Mesenteric fat pad (tissue), 1 donor: ENCODE data around the gene CNOT2. TPM values are rescaled to one million over a fixed set of nuclear protein-coding genes. Genes with fewer than 3 reads are reported as not detected.
A peak's percentile ranks its signal among the peaks of the same experiment; 100 is the strongest.

ENCODE experiments used
- DNase-seq: peaks from one replicate; pipeline ENCODE4 v3.0.0-alpha.2; 2020; ENCODE audit warnings: low spot score
- long read RNA-seq: library from polyadenylated mRNA; unstranded; transcript quantifications from one replicate; pipeline ENCODE4 v2.0.0, GENCODE V29; 2020
- total RNA-seq: library from RNA; stranded (reverse); fragmentation: NEBNext Ultra II Directional; extraction: Animal tissue kit (Norgen Biotek cat#: 25700); gene quantifications from one replicate; pipeline ENCODE4 v1.2.1, GENCODE V29; 2021
- donor health status: DM: yes; HTN: yes; CAD: no.

CNOT2 gene
- total RNA-seq: 65.9 TPM
- long read RNA-seq, transcript CNOT2-201 (16 exons, 3,282 nt): major isoform, 239 of 350 reads
- long read RNA-seq, partial matches to known transcripts: 25 of 350 reads
- long read RNA-seq, other reads (novel, unspliced or antisense): 82 of 350 reads

GRCh38 chr12:70242695-70243509, at the start of gene CNOT2:
TSS of gene CNOT2 (plus strand) at chr12:70243433. CDS start at chr12:70278227, 34,794 bp downstream.
- peak; percentile 96 for DNase-seq

- DNase-seq: no peak
Observed at GRCh38 chr12:70194076-70194475, 49.2 kb upstream of the CNOT2 start.

- no peak for DNase-seq
Observed at GRCh38 chr12:70196811-70197281, 46.4 kb upstream of the CNOT2 start.

GRCh38 chr12:70197345-70197744, 45.9 kb upstream of the CNOT2 start:
- no peak for DNase-seq

- DNase-seq: no peak
Observed at GRCh38 chr12:70213707-70214106, 29.5 kb upstream of the CNOT2 start.

GRCh38 chr12:70214972-70215617, 28.1 kb upstream of the CNOT2 start:
- DNase-seq: no peak

GRCh38 chr12:70217416-70217815, 25.8 kb upstream of the CNOT2 start:
- DNase-seq: no peak

GRCh38 chr12:70221626-70222025, 21.6 kb upstream of the CNOT2 start:
- DNase-seq: no peak

- DNase-seq: no peak
Observed at GRCh38 chr12:70227911-70228310, 15.3 kb upstream of the CNOT2 start.

GRCh38 chr12:70230934-70231606, 12.2 kb upstream of the CNOT2 start:
- no peak for DNase-seq

GRCh38 chr12:70236990-70237389, 6.2 kb upstream of the CNOT2 start:
- DNase-seq: no peak

GRCh38 chr12:70240673-70241072, 2.6 kb upstream of the CNOT2 start:
- no peak for DNase-seq

GRCh38 chr12:70241845-70242244, 1.4 kb upstream of the CNOT2 start:
- no peak for DNase-seq

- no peak for DNase-seq
Observed at GRCh38 chr12:70243510-70244371, 508 bp downstream of the CNOT2 start.

- DNase-seq: no peak
Observed at GRCh38 chr12:70244409-70244808, 1.2 kb downstream of the CNOT2 start.

GRCh38 chr12:70245458-70245857, 2.2 kb downstream of the CNOT2 start:
- no peak for DNase-seq

- DNase-seq: no peak
Observed at GRCh38 chr12:70246580-70246979, 3.3 kb downstream of the CNOT2 start.

- DNase-seq: no peak
Observed at GRCh38 chr12:70247653-70248199, 4.5 kb downstream of the CNOT2 start.

- DNase-seq: no peak
Observed at GRCh38 chr12:70248876-70249275, 5.6 kb downstream of the CNOT2 start.

GRCh38 chr12:70249903-70250302, 6.7 kb downstream of the CNOT2 start:
- DNase-seq: no peak

GRCh38 chr12:70251226-70251625, 8.0 kb downstream of the CNOT2 start:
- no peak for DNase-seq
